HG03558 (cell line): ENCODE measurements around the gene AURKA.
"Not testable (repeated sequence)": the region's sequence is repeated elsewhere in the genome, so short reads cannot be mapped to it uniquely, and the experiment has no call there.

Experiments used
- ATAC-seq: cut with Tn5 transposase; IDR thresholded peaks from one replicate; pipeline ENCODE4 v1.9.1; 2021; ENCODE audit warnings: moderate number of reproducible peaks; ENCODE audit not compliant: unreplicated experiment; ENCODE audit errors: extremely low read depth

AURKA gene

DNA sequence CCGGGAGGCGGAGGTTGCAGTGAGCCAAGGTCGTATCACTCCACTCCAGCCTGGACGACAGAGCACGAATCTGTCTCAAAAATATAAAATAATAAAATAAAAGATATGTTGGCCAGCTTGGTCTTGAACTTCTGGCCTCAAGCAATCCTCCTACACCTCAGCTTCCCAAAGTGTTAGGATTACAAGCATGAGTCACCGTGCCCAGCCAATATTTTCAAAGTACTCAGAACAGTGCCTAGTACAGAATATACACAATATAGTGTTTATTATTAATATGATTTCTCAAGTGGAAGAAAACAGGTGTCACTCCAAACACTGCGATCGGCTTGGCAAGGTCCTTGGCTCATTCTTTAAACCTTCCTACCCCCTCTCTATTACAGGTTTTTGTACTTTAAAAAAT lies 30.1 kb downstream of the AURKA start:
- no peak for ATAC-seq

GRCh38 chr20:56360908-56361205 lies 31.2 kb downstream of the AURKA start:
- ATAC-seq, result no peak

GRCh38 chr20:56360133-56360907 lies 31.7 kb downstream of the AURKA start:
- no peak for ATAC-seq

DNA sequence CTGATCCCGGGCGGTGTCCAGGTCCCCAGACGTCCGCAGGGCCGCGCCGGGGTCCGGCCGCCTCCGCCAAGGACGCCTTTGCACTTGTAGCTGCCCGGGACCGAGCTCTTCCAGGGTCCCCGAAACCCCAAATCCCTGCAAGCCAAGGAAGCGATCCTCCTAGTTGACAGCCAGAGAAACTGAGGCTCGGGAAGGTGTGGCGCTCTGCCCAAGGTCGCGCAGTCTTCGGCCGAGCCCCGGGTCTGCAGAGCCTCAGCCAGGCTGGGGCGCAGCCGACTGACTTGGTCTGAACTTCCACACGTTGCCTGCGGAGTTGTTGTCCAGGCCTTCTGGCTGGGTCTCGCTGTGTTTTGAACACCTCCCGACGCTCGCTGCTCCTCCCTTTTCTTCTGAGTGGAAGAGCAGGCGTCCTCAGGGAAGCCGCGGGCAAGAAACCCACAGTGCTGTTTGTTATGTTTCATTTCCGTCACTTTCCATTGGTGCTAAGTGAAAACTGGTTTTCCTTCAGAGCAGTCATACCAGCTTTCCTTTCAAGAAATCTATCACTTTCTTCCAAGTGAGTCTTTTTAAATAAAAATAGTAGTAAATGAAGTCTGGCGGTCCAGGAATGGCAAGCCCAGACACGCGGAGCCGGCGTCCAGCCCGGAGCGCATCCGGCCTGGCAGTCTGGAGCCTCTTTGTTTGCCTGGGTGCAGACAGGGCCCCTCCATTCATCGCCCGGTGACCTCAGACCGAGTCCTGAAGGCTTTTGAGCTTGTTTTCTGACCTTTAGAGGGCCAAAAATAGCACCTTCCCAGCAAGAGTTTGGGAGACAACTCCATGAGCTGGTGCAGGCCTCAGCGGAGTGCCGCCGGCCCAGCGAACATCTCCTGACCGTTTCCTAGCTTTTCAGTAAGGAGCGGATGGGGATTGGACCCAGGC lies 32.5 kb downstream of the AURKA start:
- ATAC-seq, result no peak

GRCh38 chr20:56358600-56359211 lies 33.3 kb downstream of the AURKA start, which contains the start of gene FAM210B:
FAM210B (plus strand) TSS chr20:56358974; CDS start chr20:56359006, 32 bp downstream.
- peak; percentile 94 for ATAC-seq

GRCh38 chr20:56358070-56358469 lies 33.9 kb downstream of the AURKA start:
- ATAC-seq, result no peak

DNA sequence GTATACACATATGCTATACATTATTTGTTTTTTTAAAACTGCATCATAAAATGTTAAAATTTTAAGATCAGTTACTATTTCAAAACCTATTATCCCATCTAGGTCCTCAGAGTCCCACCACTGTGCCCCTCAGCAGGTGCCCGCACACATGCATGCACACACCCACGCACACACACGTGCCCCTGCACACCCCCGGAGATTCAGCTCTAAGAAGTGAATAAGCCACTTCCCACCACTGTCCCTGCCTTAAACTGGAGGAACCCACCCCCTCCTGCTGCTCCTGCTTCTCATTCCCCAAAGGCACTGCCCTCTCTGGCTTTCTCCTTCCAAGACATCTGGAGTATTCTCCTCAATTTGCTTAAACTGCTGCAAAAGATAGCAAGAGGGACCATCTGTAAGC lies 38.7 kb downstream of the AURKA start:
- no peak for ATAC-seq

DNA sequence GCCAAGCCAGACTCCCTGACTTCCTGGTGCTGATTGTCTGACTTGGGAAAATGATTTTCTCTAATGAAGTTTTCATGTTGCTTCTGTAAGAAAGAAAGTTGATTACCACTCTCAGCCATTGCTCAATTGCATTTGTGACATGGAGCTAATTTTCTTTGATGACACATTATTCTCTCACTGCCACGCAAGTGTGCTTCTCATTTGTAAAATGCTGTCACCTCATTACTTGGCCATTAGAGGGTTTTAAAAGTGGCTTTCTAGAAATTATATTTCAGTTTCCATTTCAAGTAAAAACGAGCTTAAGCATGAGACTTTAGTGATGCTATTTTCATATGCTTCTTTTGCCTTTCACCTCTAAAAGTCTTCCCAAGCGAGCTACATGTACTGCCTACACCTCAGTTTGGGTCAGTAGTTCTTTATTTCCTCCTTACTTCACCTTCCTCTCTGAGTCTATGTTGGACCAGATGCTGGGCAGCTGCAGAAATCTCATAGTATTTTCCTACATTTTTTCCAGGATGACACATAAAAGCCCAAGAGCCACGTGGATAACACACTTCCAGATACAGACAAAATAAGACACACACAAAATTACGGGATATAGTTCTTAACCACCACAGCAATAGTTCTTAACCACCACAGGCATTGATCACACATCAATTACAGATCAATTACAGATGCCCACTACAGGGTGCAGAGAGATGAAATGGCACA lies 39.5 kb downstream of the AURKA start:
- ATAC-seq, result no peak

- no peak for ATAC-seq
Measured at GRCh38 chr20:56350842-56351241, 41.2 kb downstream of the AURKA start.

DNA sequence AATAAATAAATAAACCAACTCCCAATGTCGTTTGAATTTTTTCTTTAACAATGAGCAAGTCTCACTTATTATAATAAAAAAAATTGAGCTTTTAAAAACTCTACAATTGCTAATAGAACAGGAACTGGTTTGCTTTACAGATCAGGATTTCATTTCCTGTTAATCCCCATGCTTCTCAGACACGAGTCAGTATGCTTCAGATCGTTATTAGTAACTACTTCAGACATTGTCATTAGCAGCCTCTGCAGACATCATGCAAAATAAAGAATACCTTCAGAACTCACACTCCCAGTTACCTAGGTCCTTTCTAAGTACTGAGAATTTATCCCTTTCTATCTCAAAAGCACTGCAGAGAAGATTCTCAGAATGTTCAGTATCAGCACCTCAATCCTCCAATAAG lies 43.3 kb downstream of the AURKA start:
- no peak for ATAC-seq

GRCh38 chr20:56348305-56348693 lies 43.7 kb downstream of the AURKA start:
- no peak for ATAC-seq

GRCh38 chr20:56347628-56348304 lies 44.2 kb downstream of the AURKA start:
- no peak for ATAC-seq

- no peak for ATAC-seq
Measured at GRCh38 chr20:56345911-56346310, 46.1 kb downstream of the AURKA start.

- no peak for ATAC-seq
Measured at GRCh38 chr20:56343861-56344381, 48.1 kb downstream of the AURKA start.

- no peak for ATAC-seq
Measured at GRCh38 chr20:56342783-56343182, 49.2 kb downstream of the AURKA start.

GRCh38 chr20:56336709-56337108 lies 55.3 kb downstream of the AURKA start:
- not testable (repeated sequence) for ATAC-seq

- ATAC-seq, result no peak
Measured at GRCh38 chr20:56328861-56329260, 63.2 kb downstream of the AURKA start.

DNA sequence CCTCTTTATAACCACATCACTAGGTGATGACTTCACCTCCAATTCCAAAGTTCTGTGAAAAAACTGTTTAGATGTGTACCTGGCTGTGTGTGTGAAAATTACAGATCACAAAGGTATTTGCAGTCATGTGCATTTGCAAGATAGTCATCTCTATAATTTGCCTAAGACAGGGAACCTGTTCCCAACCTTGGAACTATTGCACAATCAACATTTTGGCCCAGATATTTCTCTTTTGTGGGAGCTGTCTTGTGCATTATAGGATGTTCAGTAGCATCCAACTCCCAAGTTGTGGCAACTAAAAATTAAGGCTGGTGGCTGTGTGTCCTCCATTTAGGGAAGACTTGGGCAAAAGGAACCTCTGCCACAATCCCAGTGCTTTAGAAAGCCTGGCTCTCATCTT lies 67.2 kb downstream of the AURKA start:
- no peak for ATAC-seq

DNA sequence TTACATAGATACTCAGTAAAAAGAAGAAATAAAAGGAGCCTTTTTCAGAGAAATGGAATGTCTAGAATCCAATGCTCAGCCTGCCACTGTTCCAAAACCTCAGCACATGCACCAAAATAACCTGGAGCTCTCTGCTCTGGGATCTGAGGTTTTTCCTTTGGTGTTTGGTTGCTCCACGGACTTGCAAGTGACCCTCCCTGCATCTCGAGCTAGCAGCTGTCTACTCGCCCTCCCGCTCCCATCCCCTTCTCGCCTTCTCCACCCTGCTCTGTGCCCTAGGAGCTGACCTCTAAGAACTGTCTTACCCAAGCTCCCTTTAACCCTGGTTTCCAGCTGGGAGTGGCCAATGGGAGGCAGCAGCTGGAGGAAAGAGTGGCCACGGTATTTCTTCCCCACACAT lies 68.4 kb downstream of the AURKA start:
- no peak for ATAC-seq

GRCh38 chr20:56323206-56323605 lies 68.8 kb downstream of the AURKA start:
- no peak for ATAC-seq
